ENCODE measurements around the gene FOSL1.
"Not testable (repeated sequence)": the region's sequence is repeated elsewhere in the genome, so short reads cannot be mapped to it uniquely, and the experiment has no call there.

FOSL1 gene

DNA sequence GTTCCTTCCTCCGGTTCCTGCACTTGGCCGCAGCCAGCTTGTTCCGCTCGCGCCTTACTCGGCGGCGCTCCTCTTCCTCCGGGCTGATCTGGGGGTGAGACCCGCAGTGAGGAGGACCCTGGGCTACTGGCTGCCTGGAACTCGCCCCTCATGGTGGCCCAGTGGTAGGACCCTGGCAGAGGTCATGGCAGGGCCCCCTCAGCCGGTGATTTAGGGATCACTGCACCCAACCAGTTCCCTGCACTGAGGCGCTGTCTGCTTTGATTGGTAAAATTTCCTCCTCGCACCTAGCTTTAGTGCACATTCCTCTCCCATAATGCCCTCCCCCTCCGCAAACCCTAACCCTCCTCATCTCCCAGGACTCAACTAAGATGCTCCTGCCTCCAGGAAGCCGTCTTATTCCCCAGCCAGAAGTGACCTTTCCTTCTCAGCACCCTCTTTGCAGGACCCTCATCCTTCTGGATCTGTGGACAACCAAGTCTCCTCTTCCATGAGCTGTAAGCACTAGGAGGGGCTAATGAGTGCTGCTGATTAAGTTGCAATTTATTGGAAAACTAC is 6.1 kb downstream of the FOSL1 start:
- H3F3A ChIP-seq (ENCODE audit: insufficient read depth, low read length), result peaks cover 5% of the 10 kb centered on the region
- H3K27ac ChIP-seq (ENCODE audit: low read depth, low read length, poor library complexity, severe bottlenecking), result peak overlapping the region; percentile 25
- TF ChIP-seq EZH2 (IDR thresholded peaks at IDR 0.05; ENCODE audit: borderline replicate concordance, low read length), result no peak
- H3K79me2 ChIP-seq (ENCODE audit: insufficient read depth, low read length), result no peaks in the 10 kb centered on the region
- H3K36me3 ChIP-seq (ENCODE audit: insufficient read depth, low read length), result no peaks in the 10 kb centered on the region
- H3K9me2 ChIP-seq (ENCODE audit: low read depth, low read length), result no peaks in the 10 kb centered on the region
- peak overlapping the region; percentile 86 for H3K4me3 ChIP-seq (ENCODE audit: low read depth, low read length, poor library complexity, severe bottlenecking)
- H3K9ac ChIP-seq (ENCODE audit: low read length), result peak overlapping the region; percentile 64; the same call in 1 of the 2 replicates
- peaks cover 46% of the 10 kb centered on the region for H3K4me1 ChIP-seq (ENCODE audit: insufficient read depth, low read length, severe bottlenecking)
- H3K9me3 ChIP-seq (ENCODE audit: low read length), result no peaks in the 10 kb centered on the region
- H3K4me2 ChIP-seq (ENCODE audit: low read length), result peak overlapping the region; percentile 100
- H4K20me1 ChIP-seq (ENCODE audit: insufficient read depth, low read length), result no peaks in the 10 kb centered on the region
- H3K27me3 ChIP-seq (ENCODE audit: insufficient read depth, low read length), result peaks cover 6% of the 10 kb centered on the region; the same call in 1 of the 2 replicates
- H2AFZ ChIP-seq (ENCODE audit: low read length), result no peak overlapping the region

DNA sequence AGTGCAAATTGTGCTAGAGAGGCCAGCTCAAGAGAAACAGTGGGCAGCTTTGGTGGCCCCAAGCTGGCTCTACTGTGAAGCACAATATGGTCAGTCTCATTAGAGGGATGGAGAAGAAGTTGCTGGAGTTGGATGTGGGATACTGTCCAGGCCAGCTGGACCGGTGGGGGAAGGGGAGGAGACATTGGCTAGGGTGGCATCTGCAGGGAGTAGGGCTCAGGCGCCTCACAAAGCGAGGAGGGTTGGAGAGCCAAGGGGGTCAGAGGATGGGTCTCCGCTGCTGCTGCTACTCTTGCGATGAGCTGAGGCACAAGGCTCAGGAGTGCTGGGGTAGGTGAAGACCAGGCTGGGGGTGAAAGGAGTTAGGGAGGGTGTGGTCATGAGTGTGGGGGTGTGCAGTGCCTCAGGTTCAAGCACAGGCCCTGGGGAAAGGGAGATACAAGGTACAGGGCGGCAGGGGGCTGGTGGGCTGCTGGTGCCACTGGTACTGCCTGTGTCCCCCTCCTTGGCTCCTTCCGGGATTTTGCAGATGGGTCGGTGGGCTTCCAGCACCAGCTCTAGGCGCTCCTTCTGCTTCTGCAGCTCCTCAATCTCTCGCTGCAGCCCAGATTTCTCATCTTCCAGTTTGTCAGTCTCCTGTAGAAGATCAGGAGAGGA is 7.4 kb downstream of the FOSL1 start:
- H3K4me2 ChIP-seq (ENCODE audit: low read length), result peak overlapping the region; percentile 100
- peaks cover 50% of the 10 kb centered on the region for H3K4me1 ChIP-seq (ENCODE audit: insufficient read depth, low read length, severe bottlenecking)
- H4K20me1 ChIP-seq (ENCODE audit: insufficient read depth, low read length), result no peaks in the 10 kb centered on the region
- TF ChIP-seq, protein P1, sequence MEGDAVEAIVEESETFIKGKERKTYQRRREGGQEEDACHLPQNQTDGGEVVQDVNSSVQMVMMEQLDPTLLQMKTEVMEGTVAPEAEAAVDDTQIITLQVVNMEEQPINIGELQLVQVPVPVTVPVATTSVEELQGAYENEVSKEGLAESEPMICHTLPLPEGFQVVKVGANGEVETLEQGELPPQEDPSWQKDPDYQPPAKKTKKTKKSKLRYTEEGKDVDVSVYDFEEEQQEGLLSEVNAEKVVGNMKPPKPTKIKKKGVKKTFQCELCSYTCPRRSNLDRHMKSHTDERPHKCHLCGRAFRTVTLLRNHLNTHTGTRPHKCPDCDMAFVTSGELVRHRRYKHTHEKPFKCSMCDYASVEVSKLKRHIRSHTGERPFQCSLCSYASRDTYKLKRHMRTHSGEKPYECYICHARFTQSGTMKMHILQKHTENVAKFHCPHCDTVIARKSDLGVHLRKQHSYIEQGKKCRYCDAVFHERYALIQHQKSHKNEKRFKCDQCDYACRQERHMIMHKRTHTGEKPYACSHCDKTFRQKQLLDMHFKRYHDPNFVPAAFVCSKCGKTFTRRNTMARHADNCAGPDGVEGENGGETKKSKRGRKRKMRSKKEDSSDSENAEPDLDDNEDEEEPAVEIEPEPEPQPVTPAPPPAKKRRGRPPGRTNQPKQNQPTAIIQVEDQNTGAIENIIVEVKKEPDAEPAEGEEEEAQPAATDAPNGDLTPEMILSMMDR (IDR thresholded peaks at IDR 0.05; ENCODE audit: low read length), result no peak
- no peak for TF ChIP-seq EZH2 (IDR thresholded peaks at IDR 0.05; ENCODE audit: borderline replicate concordance, low read length)
- H3K9ac ChIP-seq (ENCODE audit: low read length), result no peak overlapping the region; the same call in 1 of the 2 replicates
- no peak overlapping the region for H2AFZ ChIP-seq (ENCODE audit: low read length)
- peaks cover 5% of the 10 kb centered on the region for H3F3A ChIP-seq (ENCODE audit: insufficient read depth, low read length)
- peak overlapping the region; percentile 57 for H3K27ac ChIP-seq (ENCODE audit: low read depth, low read length, poor library complexity, severe bottlenecking)
- no peaks in the 10 kb centered on the region for H3K36me3 ChIP-seq (ENCODE audit: insufficient read depth, low read length)
- H3K9me2 ChIP-seq (ENCODE audit: low read depth, low read length), result no peaks in the 10 kb centered on the region
- no peaks in the 10 kb centered on the region for H3K9me3 ChIP-seq (ENCODE audit: low read length)
- H3K27me3 ChIP-seq (ENCODE audit: insufficient read depth, low read length), result no peaks in the 10 kb centered on the region; the same call in 1 of the 2 replicates
- no peaks in the 10 kb centered on the region for H3K79me2 ChIP-seq (ENCODE audit: insufficient read depth, low read length)
- peak overlapping the region; percentile 86 for H3K4me3 ChIP-seq (ENCODE audit: low read depth, low read length, poor library complexity, severe bottlenecking)

DNA sequence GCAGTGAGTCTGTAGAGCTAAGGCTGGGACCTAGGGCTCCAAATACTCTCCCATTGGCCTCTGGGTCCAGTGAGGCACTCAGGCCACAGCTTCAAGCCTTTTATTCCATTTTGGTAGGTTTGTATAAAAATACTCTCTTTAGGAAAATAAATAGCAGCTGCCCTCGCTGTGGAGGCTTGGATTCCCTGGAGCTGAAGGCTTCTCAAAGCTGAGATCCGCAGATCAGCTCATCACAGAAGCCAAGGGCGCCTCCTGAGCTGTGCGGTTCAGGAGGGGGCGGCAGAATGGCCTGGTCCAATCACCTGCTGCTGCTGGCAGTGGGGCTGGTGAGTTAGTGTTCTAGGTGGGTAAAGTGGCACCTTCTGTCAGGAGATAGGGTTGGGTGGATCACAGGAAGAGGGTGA is 8.0 kb downstream of the FOSL1 start:
- Histone ChIP-seq H3K4me1 (ENCODE audit: insufficient read depth, low read length, severe bottlenecking) (peaks cover 56% of the 10 kb centered on the region), H3K4me3 (ENCODE audit: low read depth, low read length, poor library complexity, severe bottlenecking) (peak overlapping the region; percentile 86), H3K4me2 (ENCODE audit: low read length) (peak overlapping the region; percentile 100), H3K27ac (ENCODE audit: low read depth, low read length, poor library complexity, severe bottlenecking) (peak overlapping the region; percentile 57), H3K9ac (ENCODE audit: low read length) (peak overlapping the region; percentile 85)
- not testable (repeated sequence) for H4K20me1 ChIP-seq (ENCODE audit: insufficient read depth, low read length); H3K9me3 ChIP-seq (ENCODE audit: low read length); H3K79me2 ChIP-seq (ENCODE audit: insufficient read depth, low read length); H3F3A ChIP-seq (ENCODE audit: insufficient read depth, low read length); H3K9me2 ChIP-seq (ENCODE audit: low read depth, low read length); H3K36me3 ChIP-seq (ENCODE audit: insufficient read depth, low read length); H2AFZ ChIP-seq (ENCODE audit: low read length); H3K27me3 ChIP-seq (ENCODE audit: insufficient read depth, low read length)

DNA sequence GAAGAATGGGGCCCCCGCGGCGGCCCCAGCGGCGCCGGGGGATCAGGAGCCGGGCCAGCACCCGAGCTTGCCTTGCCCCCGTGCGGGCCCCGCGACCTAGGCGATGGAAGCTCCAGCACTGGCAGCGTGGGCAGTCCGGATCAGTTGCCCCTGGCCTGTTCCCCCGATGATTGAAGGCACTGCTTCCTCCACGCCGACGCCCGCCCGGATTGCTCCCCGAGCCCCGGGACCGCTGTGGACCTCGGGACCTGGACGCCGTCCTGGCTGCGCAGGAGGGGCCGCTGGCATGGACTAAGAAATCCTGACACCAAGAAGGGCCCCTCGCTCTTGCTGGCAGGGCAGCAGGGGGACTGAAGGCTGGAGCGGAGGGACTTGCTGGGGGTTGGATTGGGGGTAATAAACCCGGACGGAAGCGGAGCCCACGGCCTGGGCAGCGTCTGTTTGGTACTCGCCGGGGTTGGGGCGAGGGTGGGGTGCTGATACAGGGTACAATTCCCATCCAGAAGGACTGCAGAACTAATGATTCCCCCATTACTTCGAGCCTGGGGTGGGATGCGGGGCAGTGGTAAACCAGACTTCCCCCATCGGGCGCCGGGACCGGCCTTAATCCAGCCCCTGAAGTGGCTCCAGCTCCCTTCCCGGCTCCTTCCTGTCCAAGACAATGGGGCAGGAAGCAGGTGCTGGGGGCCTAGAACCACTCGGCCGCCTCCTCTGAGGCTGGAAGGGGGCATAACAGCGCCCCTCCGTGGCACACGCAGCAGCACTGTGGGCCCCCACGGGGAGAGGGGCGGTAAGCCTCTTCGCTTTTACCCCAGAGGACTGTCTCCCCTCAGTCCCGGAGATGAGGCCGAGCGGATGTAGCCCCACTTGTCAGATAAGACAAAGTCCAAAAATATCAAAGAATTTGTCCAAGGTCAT is 8.7 kb downstream of the FOSL1 start:
- H3F3A ChIP-seq (ENCODE audit: insufficient read depth, low read length), result peaks cover 5% of the 10 kb centered on the region
- H3K27me3 ChIP-seq (ENCODE audit: insufficient read depth, low read length), result no peaks in the 10 kb centered on the region
- peaks cover 5% of the 10 kb centered on the region; the same call in 1 of the 2 replicates for H3K36me3 ChIP-seq (ENCODE audit: insufficient read depth, low read length)
- H3K9ac ChIP-seq (ENCODE audit: low read length), result peak overlapping the region; percentile 85
- peaks cover 62% of the 10 kb centered on the region for H3K4me1 ChIP-seq (ENCODE audit: insufficient read depth, low read length, severe bottlenecking)
- H3K79me2 ChIP-seq (ENCODE audit: insufficient read depth, low read length), result no peaks in the 10 kb centered on the region
- no peaks in the 10 kb centered on the region for H4K20me1 ChIP-seq (ENCODE audit: insufficient read depth, low read length)
- H3K9me3 ChIP-seq (ENCODE audit: low read length), result no peaks in the 10 kb centered on the region
- H3K9me2 ChIP-seq (ENCODE audit: low read depth, low read length), result no peaks in the 10 kb centered on the region
- H3K4me3 ChIP-seq (ENCODE audit: low read depth, low read length, poor library complexity, severe bottlenecking), result peak overlapping the region; percentile 86
- H3K4me2 ChIP-seq (ENCODE audit: low read length), result peak overlapping the region; percentile 100
- H3K27ac ChIP-seq (ENCODE audit: low read depth, low read length, poor library complexity, severe bottlenecking), result peak overlapping the region; percentile 57
- TF ChIP-seq, protein P1 (IDR thresholded peaks at IDR 0.05; ENCODE audit: low read length), result peak; percentile 66
- no peak for TF ChIP-seq EZH2 (IDR thresholded peaks at IDR 0.05; ENCODE audit: borderline replicate concordance, low read length)
- no peak overlapping the region for H2AFZ ChIP-seq (ENCODE audit: low read length)
